Hematopoietic multipotent progenitor cell treated with erythropoietin and hydrocortisone succinate and interleukin-3 and kit ligand, for 8 days (in vitro differentiated cells): Measurements from ENCODE around the gene BNIP3.
"Not testable (repeated sequence)": the region's sequence is repeated elsewhere in the genome, so short reads cannot be mapped to it uniquely, and the experiment has no call there.

Source experiments
- DNase-seq: peaks from one replicate; pipeline ENCODE4 v3.0.0-alpha.2; 2015

BNIP3 gene

DNA sequence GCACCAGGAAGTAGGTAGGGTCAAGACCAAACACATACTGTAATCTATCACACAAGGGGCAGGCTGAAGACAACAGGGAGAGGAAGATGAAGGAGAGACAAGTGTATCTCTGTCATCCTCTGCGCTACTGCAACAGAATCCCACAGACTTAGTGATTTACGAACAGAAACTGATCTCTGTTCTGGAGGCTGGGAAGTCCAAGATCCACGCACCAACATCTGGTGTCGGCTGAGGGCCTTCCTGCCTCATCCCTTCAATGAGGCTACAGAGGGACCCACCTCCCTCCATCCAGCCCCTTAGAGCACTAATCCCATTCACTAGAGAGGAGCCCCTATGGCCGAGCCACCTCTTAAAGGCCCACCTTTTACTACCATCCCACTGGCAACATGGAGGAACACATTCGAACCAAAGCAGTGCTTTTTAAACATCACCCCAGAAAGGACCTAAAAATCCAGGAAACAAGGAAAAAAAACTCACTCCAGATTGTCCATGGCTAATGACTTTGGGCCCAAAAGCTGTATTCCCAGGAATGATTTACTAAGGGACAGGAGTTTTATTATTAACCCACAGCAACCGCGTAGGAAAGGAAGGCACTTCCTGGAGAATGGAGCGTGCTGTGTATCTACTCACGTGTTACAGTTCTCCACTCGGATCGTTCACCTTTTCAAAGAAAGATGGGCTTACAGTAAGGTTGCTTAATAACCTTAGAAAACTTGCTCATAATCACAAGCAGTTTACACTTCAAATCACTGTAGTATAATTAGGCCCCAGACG, 4.2 kb downstream of the BNIP3 start:
- no peak for DNase-seq

DNA sequence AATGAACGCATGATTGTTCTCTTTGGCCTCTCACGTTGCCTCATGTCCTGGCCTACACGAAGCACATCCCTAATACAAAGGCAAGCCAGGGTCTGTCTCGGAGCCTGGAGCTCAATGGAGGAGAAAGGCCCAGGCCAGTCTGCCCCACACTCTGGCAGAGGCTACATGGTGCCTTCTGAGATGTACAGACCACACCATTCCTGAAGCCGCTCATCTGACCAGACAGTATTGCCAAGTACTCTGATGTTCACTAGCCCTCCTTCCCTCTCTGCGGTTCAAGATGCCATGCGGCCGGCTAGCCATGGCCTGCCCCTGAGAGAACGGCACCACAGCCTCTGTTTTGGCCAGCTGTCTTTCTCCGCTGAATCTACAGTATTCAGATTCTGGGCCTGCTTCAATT, 5.9 kb downstream of the BNIP3 start:
- no peak for DNase-seq

DNA sequence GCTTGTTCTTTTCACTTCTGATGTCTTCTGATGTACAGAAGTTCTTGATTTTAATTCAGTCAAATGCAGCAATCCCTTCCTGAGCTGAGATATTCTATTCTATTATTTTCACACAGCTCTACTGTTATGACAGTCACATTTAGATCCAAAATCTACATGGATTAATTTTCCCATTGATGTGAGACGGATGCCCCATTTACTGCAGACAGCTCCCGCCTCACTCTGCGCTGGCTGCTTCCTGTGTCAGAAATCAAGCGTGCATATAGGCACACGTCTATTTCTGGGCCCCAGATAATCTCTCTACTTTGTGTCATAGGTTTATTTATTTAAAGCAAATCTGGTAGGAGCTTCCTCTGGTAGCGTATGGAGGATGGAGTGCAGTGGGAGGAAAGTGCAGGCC, 6.7 kb downstream of the BNIP3 start:
- no peak for DNase-seq

DNA sequence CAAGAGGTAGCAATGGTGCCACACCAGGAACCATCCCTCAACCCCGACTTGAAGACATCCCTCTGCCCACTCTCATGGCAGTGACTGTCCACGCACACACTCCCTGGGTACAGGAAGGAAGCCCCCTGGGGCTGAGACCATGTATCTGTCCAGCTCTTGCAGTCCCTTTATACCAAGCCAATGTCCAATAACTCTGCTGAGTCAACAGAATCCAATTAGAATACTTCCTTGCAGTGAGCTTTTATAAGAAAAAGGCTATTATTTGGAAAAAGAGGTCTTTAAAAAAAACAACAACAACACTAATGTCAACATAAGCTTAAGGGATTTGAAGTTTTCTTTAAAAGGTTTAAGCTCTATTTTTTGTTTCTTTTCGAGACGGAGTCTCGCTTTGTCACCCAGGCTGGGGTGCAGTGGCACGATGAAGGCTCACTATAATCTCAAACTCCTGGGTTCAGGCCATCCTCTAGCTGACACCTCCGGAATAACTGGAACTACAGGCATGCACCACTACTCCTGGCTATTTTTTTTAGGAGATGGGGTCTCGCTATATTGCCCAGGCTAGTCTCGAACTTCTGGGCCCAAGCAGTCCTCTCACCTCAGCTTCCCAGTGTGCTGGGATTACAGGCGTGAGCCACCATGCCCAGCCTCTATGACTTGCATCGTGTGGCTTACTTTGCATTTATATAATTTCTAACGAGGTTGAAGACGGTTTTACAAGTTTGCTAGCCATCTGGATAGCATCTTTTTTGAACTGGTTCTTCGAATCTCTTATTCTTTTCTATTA, 7.5 kb downstream of the BNIP3 start:
- no peak for DNase-seq

DNA sequence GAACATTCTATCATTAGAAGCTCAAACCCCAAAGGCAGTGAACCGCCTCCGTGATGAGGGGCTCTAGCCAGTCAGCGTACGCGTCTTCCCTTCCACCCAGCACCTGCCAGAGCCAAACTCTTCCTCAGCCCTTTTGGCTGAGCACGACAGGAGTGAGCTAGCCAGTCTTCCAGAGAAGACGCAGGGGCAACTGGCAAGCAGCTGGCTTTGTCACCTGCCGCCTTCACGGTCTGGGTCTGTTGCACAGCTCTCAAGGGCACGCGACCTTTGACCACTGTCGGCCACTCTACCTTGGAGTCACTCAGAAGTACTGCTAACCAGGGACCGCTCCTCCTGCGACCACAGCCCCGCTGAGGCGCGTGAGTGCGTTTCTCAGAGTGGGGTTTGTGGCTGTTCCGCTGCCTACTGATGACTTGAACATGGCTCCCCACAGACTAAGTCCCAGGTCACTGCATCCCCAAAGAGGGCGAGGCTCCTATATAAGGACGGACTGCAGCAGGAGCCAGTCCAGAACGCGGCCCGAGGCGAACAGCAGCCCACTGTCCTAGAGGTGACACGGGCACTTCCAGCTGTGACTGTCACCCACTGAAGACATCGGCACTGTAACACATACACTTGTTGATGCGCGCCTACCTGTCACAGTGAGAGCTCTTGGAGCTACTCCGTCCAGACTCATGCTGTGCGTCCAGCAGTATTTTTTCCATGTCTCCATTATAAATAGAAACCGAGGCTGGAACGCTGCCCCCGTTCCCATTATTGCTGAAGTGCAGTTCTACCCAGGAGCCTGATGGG, 8.4 kb downstream of the BNIP3 start:
- no peak for DNase-seq

DNA sequence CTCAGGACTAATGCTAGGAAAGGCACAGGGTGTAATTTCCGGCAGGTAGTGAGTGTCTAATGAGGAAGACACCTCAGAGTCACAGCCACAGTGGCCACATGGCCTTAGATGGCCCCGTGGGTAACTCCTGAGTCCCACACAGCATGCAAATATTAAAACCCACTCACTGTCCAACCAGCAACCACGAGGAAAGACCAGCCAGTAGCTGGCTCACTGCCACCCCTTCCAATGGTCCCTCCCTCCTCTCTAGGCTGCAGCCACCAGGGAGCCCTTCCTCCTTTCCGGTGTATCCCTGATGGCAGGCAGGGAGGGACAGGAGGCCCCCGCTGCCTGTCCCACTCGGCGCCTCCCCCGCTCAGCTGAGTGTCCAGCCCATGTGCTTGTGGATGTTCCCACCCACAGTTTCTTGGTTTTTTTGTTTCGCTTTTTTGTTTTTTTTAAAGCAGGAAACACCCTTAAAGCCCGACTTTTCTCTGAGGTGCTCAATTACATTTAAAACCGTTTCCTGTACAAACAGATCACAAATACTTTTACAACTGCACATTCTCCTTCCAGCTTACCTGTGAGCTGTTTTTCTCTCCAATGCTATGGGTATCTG, 9.2 kb downstream of the BNIP3 start:
- peak; percentile 27 for DNase-seq

DNA sequence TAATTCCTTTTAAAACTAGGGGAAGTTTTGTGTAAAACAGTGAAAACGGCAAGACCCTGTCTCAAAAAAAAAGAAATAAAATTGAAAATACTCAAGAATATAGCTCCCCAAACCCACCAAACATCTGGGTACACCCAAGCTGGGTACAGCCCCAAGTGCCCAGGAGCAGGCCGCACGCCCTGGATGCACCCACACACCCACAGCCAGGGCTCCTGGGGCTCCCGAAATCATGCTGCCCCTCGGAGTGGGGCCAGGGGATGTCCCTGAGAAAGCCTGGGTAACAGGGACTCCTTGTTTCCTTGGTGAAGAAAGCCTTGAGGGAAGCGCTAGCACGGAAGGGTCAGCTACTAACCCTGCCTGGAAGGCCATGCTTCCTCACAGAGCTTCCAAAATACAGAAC, 10.1 kb downstream of the BNIP3 start:
- no peak for DNase-seq

DNA sequence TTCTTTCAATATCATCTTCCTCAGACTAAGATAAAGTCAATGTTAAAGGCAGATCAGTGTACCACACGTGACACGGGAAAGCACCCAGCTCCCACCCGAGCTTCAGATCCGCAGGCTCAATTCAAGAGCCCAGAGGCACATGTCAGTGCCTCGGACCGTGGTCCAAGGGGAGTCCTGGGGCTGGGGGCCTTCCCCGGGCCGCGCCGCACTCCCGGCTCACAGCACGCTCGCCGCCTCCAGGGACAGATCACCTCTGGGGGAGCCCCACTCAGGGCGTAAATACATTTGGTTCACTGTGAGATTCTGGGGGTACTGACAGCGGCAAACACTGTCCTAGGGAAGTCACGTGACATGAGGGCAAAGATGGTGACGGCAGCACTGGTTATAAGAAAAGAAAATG, 10.8 kb downstream of the BNIP3 start:
- no peak for DNase-seq

DNA sequence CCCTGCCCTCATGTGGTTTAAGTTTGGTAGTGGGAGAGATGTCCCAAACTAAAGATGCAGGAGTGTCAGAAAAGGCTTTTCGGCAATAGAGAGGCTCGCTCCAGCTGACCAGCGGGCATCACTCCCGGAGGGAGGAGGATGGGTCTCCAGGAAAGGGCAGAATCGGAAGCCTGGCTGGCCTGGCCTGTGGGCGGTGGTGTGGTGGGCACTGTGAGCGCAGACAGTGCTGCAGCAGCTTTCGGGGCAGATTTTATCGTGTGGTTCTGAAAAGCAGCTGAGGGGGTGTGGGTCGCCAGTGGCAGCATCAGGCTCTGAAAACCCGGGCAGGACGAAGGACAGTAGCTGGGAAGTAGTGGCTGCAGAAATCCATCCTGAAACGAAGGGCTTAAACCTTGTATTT, 12.8 kb downstream of the BNIP3 start:
- DNase-seq: no peak

DNA sequence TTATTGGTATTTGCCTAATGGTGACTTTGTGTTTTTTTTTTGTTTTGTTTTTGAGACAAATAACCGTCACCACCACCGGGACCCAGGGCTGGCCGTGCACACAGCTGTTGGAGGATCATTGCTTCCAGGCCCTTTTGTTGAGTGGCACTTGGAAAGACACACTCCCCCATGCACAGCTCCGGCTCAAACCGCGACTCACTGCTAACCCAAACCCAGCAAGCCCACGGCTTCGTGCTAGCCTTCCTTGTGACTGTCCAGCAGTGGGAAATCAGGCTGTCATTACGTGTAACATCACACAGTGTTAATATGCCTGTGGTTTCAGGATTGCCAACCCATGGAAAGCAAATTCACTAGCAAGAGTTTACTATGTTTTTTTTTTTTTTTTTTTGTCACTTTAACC, 17.4 kb downstream of the BNIP3 start:
- DNase-seq: no peak

DNA sequence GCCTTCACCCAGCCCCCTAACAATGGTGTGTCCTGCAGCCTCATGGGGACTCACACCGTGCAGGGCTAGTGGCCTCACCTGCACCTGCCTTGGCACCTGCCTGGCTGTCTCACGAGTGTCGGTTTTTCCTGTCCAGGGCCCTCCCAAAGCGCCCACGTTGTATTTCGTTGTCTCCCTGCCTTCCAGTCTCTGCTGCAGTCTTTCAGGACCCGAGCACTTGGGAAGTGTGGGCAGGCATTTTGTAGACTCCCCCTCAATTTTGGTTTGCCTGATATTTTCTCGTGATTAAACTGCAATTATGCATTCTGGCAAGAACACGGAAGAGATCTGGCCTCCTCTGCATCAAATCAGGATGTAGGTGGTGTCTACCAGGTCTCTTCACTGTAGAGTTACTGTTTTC, 17.9 kb downstream of the BNIP3 start:
- no peak for DNase-seq

DNA sequence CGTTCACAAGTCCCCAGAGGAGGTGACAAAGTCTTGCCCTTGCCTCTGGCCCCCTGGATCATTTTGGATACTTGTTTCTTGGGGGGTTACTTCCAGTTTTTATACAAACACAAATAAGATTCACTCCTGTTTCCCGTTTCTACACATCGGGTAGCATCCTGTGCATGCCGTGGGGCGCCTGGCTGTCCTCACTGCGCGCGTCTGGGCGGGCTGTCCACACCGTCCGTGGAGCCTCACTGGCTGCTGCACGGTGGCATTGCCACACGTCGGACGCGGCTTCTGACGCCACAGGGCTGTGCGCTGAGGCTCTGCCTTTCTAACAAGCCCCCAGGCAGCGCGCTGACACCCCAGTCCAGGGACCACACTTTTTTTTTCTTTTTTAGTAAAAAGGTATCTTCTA, 18.4 kb downstream of the BNIP3 start:
- DNase-seq: no peak

DNA sequence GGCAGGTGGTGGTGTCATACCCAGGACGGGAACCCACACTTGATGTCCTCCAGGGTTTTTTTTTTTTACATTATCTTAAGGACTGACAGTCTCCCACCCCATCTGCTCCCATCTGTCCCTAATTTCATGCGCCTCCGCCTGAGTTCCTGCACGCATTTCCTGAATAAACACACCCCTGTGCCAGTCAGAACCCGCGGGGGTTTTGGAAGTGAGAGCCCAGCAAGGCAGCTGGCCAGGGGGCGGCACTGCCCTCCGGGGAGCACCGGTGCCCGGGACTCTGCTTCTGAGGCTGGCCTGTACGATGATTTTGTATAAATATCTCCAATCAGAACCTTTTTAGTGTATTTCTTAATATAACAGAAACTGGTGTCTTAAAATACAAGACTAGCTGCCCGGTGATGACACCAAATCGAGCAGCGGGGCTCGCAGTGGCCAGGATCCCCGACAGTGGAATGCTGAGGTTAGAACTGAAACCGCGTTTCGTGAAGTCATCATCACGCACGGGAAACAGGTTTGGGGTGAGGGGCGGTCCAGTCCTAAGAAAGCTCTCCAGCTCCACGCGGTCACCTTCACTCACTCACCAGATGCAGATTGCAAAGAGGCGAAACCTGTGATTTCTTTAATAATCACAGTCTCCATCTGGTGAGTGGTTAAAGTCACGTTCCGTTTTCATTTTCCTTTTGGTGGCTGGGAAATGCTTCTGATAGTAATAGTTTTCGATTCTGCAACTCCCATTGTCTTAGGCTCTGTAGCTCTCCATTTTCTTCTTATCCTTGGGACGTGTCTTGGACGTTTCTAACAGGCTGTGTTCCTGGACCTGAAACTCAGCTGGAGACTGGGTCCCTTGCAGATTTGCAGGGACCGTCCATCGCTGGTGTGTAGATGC, 19.7 kb downstream of the BNIP3 start:
- DNase-seq: no peak

DNA sequence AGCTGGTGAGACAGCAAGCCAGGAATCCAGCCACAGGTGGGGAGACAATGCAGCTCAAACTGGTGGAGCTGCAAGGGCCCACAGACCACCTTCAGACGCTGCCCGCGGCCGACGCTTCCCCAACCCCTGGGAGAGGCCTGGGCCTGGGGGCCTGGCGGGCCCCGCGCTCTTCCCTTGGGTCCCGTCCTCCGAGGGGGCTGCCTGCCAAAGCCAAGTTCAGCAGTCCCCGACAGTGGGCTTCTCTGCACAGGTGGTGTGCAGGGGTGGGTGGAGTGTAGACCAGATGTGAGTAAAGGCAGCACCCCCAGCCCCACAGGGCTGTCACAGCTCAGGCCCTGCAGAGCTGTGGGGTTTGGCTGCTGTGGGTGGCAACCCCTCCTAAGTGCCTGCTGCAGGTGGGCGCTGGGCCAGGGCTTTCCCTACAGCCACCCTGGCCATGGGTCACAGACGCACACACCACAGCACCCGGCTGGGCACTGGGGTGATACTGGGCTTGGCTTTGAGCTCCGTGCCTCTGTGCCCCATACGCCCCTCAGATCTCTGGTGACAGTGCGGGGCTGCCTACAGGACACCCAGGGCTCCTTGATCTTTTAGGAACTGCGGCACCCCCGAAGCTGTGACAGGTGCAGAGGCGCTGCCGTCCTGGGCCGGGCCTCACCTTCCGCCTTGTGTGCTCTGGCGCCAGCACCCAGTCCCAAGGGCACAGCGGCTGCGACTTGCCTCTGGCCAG, 20.5 kb downstream of the BNIP3 start:
- DNase-seq: no peak

DNA sequence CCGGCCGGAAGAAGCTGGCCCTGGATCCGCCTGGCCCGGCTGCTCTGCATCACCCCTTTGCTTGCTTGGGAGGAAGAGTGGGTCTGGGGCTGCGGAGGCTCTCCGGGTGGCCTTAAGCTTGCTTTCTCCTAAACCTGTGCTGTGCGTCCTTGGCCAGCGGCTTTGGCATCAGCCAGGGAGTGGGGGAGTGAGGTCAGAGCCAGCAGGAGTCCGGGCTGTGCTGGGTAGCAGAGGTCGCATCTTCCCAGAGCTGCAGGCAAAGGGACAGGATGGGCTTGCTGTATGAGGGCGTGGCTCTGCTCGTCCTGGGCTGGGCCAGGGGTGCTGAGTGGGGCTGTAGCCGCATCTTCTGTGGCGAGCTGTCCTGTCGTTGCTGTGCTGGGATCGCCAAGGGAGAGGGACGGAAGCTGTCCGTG, 21.1 kb downstream of the BNIP3 start:
- no peak for DNase-seq

DNA sequence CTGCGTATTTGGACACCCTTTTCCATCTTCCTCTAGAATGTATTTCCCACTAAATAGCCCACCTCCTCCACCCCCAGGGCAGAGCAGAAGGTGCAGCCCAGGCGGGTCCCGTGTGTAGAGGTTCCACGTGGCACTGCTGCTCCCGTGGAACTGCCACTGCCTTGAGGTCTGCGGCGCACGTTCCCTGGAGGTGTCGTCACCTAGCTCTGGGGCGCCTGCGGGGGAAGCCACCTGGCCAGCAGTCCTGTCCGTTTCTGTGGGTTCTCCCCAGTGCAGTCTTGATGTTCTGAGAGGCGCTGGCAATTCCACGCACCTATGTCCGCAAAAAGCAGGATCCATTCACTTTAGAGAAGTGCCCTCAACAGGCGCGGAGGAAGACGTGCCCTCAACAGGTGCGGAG, 21.9 kb downstream of the BNIP3 start:
- no peak for DNase-seq

DNA sequence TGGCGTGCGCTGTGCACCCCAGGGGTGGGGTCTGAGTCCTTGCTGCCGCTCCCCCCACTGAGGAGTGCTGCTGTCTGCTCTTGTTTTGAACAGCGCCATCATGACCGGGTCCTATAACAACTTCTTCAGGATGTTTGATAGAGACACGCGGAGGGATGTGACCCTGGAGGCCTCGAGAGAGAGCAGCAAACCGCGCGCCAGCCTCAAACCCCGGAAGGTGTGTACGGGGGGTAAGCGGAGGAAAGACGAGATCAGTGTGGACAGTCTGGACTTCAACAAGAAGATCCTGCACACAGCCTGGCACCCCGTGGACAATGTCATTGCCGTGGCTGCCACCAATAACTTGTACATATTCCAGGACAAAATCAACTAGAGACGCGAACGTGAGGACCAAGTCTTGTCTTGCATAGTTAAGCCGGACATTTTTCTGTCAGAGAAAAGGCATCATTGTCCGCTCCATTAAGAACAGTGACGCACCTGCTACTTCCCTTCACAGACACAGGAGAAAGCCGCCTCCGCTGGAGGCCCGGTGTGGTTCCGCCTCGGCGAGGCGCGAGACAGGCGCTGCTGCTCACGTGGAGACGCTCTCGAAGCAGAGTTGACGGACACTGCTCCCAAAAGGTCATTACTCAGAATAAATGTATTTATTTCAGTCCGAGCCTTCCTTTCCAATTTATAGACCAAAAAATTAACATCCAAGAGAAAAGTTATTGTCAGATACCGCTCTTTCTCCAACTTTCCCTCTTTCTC, 26.0 kb downstream of the BNIP3 start:
- no peak for DNase-seq

DNA sequence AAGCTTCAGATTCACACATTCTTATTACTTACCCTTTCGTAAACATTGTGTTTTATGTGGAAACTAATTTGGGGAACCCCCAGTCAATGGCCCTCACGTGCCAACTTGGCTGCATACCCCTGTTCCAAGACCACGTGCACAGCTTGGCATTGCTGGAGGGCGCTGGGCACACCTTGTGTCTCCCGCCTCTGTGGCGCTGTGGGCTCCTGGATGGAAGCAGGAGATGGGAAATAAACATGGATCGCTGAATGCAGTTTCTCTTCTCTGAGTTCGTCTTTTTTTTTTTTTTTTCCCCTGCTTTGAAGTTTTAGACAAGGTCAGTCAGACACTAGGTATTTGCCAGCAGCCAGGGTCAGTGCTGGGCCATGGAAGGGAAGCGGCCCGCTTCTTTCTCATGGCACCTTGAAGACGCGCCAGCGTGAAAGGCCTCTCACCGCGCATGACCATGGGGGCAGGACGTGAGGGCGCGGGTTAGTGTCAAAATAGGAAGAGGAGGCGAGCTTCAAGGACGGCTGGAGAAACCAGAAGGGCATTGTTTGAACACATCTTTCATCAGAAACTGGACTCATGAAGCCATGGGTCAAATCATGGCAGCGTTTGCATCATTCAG, 27.3 kb downstream of the BNIP3 start:
- DNase-seq: no peak

DNA sequence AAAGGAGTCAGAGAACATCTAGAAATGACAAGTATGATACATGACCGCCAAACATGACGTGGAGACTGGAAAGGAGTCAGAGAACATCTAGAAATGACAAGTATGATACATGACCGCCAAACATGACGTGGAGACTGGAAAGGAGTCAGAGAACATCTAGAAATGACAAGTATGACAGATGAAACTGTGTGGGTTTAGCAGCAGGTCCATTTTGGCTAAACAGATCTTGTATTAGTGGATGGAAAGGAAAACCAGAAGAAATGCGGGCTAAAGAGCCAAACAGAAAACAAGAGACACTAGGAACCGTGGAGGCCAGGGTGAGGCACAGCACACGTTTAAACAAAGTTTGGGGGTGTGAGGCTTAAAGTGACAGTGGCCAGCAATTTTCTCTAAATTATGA, 31.8 kb downstream of the BNIP3 start:
- not testable (repeated sequence) for DNase-seq
